Coronary artery (tissue), 2 donors: Measurements from ENCODE around the gene CADM3.

ENCODE experiments used
- DNase-seq: peaks from one replicate; pipeline ENCODE4 v3.0.0-alpha.2; 2017; ENCODE audit warnings: low spot score
- H3K27ac ChIP-seq, 2 donors: fragments of 200-600 bp; sonication (generic); one replicate each; pipeline ENCODE4 v1.5.1; 2016 to 2019
- H3K4me3 ChIP-seq: fragments of 200-600 bp; sonication (generic); 2 replicates; pipeline ENCODE4 v1.5.1; 2016; ENCODE audit warnings: mild to moderate bottlenecking, moderate library complexity
- CTCF ChIP-seq: fragments of 200-600 bp; sonication (generic); IDR thresholded peaks from one replicate; pipeline ENCODE4 v1.5.1; 2019; ENCODE audit warnings: antibody characterized with exemption

The CADM3 gene

GRCh38 chr1:159197561-159198557, 26.4 kb downstream of the CADM3 start:
- Histone ChIP-seq H3K4me3 (no peak overlapping the region), H3K27ac (no peak overlapping the region)
- DNase-seq, result no peak
- TF ChIP-seq CTCF, result peak; percentile 71

- no peak for TF ChIP-seq CTCF
- Histone ChIP-seq H3K4me3 (no peak overlapping the region), H3K27ac (no peak overlapping the region)
- no peak for DNase-seq
Observed at GRCh38 chr1:159199901-159200300, 28.5 kb downstream of the CADM3 start.

- DNase-seq, result no peak
- H3K4me3 ChIP-seq, result no peak overlapping the region
- H3K27ac ChIP-seq, result no peak overlapping the region
- TF ChIP-seq CTCF, result no peak
Observed at GRCh38 chr1:159200769-159201168, 29.4 kb downstream of the CADM3 start.

GRCh38 chr1:159201642-159202041, 30.2 kb downstream of the CADM3 start:
- DNase-seq, result no peak
- no peak for TF ChIP-seq CTCF
- peak overlapping the region; percentile 40 for H3K4me3 ChIP-seq
- H3K27ac ChIP-seq, result peak overlapping the region in 1 of 2 donors; percentile 45

GRCh38 chr1:159203610-159204009, 32.2 kb downstream of the CADM3 start:
- Histone ChIP-seq H3K4me3 (no peak overlapping the region), H3K27ac (peak overlapping the region in 1 of 2 donors; percentile 37)
- TF ChIP-seq CTCF, result no peak
- DNase-seq, result no peak

- peak within 1 kb of the TSS in 1 of 2 donors; percentile 37 for H3K27ac ChIP-seq
- no peak for TF ChIP-seq CTCF
- H3K4me3 ChIP-seq, result peak within 1 kb of the TSS; percentile 37
- DNase-seq, result no peak
Observed at GRCh38 chr1:159204161-159205141, 33.0 kb downstream of the CADM3 start, which contains the start of gene ACKR1. ACKR1 (plus strand) TSS chr1:159204875; CDS start chr1:159204960, 85 bp downstream.
